HepG2 (cell line): ENCODE results near the gene THOC6. TPM values are rescaled to one million over a fixed set of nuclear protein-coding genes. Genes with fewer than 3 reads are reported as not detected.

ENCODE experiments used
- ATAC-seq: fragments of 200-7000 bp; cut with Tn5 transposase; 3 replicates; pipeline ENCODE4 v1.9.1; 2020; ENCODE audit warnings: mild to moderate bottlenecking, moderate library complexity
- BruUV-seq: library from RNA; stranded (reverse); fragments of 400-500 nt; replicated peaks from 2 replicates; lab custom pipeline; 2021; lab: Mats Ljungman, UMichigan
- CTCF ChIA-PET: fragments of 300-600 bp; formaldehyde crosslinking; extraction: SDS; loops from one replicate; lab custom pipeline; 2021; ENCODE audit warnings: low total read pairs, inconsistent platforms, low intra/inter-chr PET ratio; lab: Yijun Ruan, JAX
- POLR2A ChIA-PET: fragments of 350-600 bp; sonication (Branson Sonifier 250); formaldehyde crosslinking; loops from one replicate; lab custom pipeline; 2020; ENCODE audit warnings: antibody characterized with exemption, inconsistent platforms; lab: Yijun Ruan, JAX
- DNase-seq: peaks from one replicate; pipeline ENCODE4 v3.0.0-alpha.2; 2015; ENCODE audit warnings: low spot score
- FAIRE-seq: peaks from 3 replicates; lab custom pipeline; 2011; peaks lifted over from hg19 to GRCh38; lab: Jason Lieb, UNC
- H2AFZ ChIP-seq: one replicate; pipeline ENCODE4 v1.6.1; 2011; ENCODE audit warnings: low read length, inconsistent platforms
- H3K27ac ChIP-seq: fragments of 300-600 bp; 3 replicates; pipeline ENCODE4 v1.8.0; 2011; ENCODE audit warnings: mixed run types, mild to moderate bottlenecking, mixed read lengths, low read length, inconsistent platforms; ENCODE audit not compliant: insufficient read depth; ENCODE audit errors: extremely low read length
- H3K27me3 ChIP-seq, 2 experiments: fragments of 200-600 bp in 1 of 2; 2 replicates in 1 of 2; 3 replicates in 1 of 2; pipeline versions ENCODE4 v1.6.0 to v1.8.0; 2011; ENCODE audit warnings: low read length in 2 of 2, mild to moderate bottlenecking in 2 of 2, moderate library complexity in 2 of 2, inconsistent platforms in 1 of 2; ENCODE audit not compliant: insufficient read depth in 2 of 2, control insufficient read depth in 1 of 2
- H3K36me3 ChIP-seq, 2 experiments: fragments of 200-600 bp in 1 of 2; replicated peaks in 1 of 2; 2 replicates in 1 of 2; 3 replicates in 1 of 2; pipeline versions ENCODE4 v1.5.1 to v1.8.0; 2011; ENCODE audit warnings: low read length in 2 of 2, inconsistent platforms in 1 of 2; ENCODE audit not compliant: insufficient read depth in 2 of 2, control insufficient read depth in 1 of 2
- H3K4me1 ChIP-seq: 2 replicates; pipeline ENCODE4 v1.5.1; 2012; ENCODE audit warnings: low read length, inconsistent platforms; ENCODE audit not compliant: insufficient read depth
- H3K4me2 ChIP-seq: 2 replicates; pipeline ENCODE4 v1.6.0; 2011; ENCODE audit warnings: low read depth, low read length, inconsistent platforms
- H3K4me3 ChIP-seq, 3 experiments: fragments of 200-600 bp in 1 of 3; sonication (generic), shearing (Covaris generic) in 1 of 3; replicated peaks in 1 of 3; 2 replicates each; pipeline ENCODE4 v1.5.1; 2011 to 2016; ENCODE audit warnings: low read length in 3 of 3, inconsistent platforms in 2 of 3, low read depth in 2 of 3, mild to moderate bottlenecking in 2 of 3, control low read depth in 1 of 3, mixed read lengths in 1 of 3; ENCODE audit not compliant: insufficient read depth in 1 of 3
- H3K79me2 ChIP-seq: one replicate; pipeline ENCODE4 v1.6.1; 2011; ENCODE audit warnings: low read length, inconsistent platforms; ENCODE audit not compliant: insufficient read depth
- H3K9ac ChIP-seq: 2 replicates; pipeline ENCODE4 v1.6.0; 2011; ENCODE audit warnings: mild to moderate bottlenecking, low read depth, low read length, inconsistent platforms; ENCODE audit not compliant: insufficient read depth
- H3K9me3 ChIP-seq: 2 replicates; pipeline ENCODE4 v1.5.1; 2012; ENCODE audit warnings: mild to moderate bottlenecking, low read length
- H4K20me1 ChIP-seq: 2 replicates; pipeline ENCODE4 v1.6.0; 2011; ENCODE audit warnings: inconsistent platforms, mild to moderate bottlenecking, low read length, moderate library complexity; ENCODE audit not compliant: insufficient read depth
- ARNT ChIP-seq: fragments of 450-650 bp; IDR thresholded peaks from 2 replicates; pipeline ENCODE4 v1.6.1; 2017
- ATRX ChIP-seq: sonication (generic); formaldehyde crosslinking; IDR thresholded peaks from 2 replicates; pipeline ENCODE4 v1.4.0; 2020; ENCODE audit warnings: missing genetic modification reagents, borderline replicate concordance
- CREM ChIP-seq, 2 experiments: sonication (generic) in 1 of 2; formaldehyde crosslinking in 1 of 2; IDR thresholded peaks; 2 replicates each; pipeline versions ENCODE4 v1.4.0 to v1.6.1; 2016 to 2020; ENCODE audit warnings: antibody characterized with exemption in 1 of 2, mild to moderate bottlenecking in 1 of 2, missing genetic modification reagents in 1 of 2
- HES4 ChIP-seq: sonication (generic); formaldehyde crosslinking; IDR thresholded peaks from 2 replicates; pipeline ENCODE4 v1.9.0; 2021; ENCODE audit warnings: mild to moderate bottlenecking, missing genetic modification reagents, borderline replicate concordance
- MIXL1 ChIP-seq: IDR thresholded peaks from 2 replicates; pipeline ENCODE4 v1.6.1; 2016
- RBFOX2 ChIP-seq: fragments of 200-400 bp; formaldehyde crosslinking; IDR thresholded peaks from 2 replicates; pipeline ENCODE4 v1.6.1; 2017; ENCODE audit warnings: low read depth, mild to moderate bottlenecking, low read length
- SKI ChIP-seq: fragments of 450-650 bp; IDR thresholded peaks from one replicate; pipeline ENCODE4 v1.6.1; 2018; ENCODE audit warnings: mild to moderate bottlenecking; ENCODE audit not compliant: partially characterized antibody
- ZFP41 ChIP-seq: sonication (generic); formaldehyde crosslinking; IDR thresholded peaks from 2 replicates; pipeline ENCODE4 v1.4.0; 2020; ENCODE audit warnings: mild to moderate bottlenecking, missing genetic modification reagents, borderline replicate concordance
- ZNF383 ChIP-seq: sonication (generic); formaldehyde crosslinking; IDR thresholded peaks from 2 replicates; pipeline ENCODE4 v1.4.0; 2020; ENCODE audit warnings: missing genetic modification reagents, mild to moderate bottlenecking, borderline replicate concordance
- ZNF777 ChIP-seq: sonication (generic); formaldehyde crosslinking; IDR thresholded peaks from 2 replicates; pipeline ENCODE4 v1.4.0; 2020; ENCODE audit warnings: missing genetic modification reagents
- WGBS: methylation state at CpG from one replicate; pipeline ENCODE4 v1.1.6; 2017; ENCODE audit warnings: low lambda C conversion rate; 5-methylcytosine and 5-hydroxymethylcytosine counted together
- in situ Hi-C: cut with HindIII; loops from 2 replicates; pipeline ENCODE4 v1.10.0; 2017; ENCODE audit warnings: low pct_unique_long_range_greater_than_20kb; ENCODE audit not compliant: extremely low pct_ligation_motif_present
- intact Hi-C: fragments of 100-400 bp; cut with micrococcal nuclease; formaldehyde crosslinking; loops from one replicate; pipeline ENCODE4 v1.10.0; 2022; ENCODE audit not compliant: unreplicated experiment
- polyA plus RNA-seq, 8 experiments: library from polyadenylated mRNA; depleted of rRNA in 3 of 8; stranded (reverse) in 7 of 8; unstranded in 1 of 8; fragments of >200 nt; fragmentation: Illumina TruSeq in 4 of 8; extraction: Trizol in 4 of 8; gene quantifications; 2 replicates each; pipeline versions ENCODE4 v1.2.1 to v1.2.3, GENCODE V29; 2011 to 2016; ENCODE audit warnings: low read depth in 4 of 8, missing spikeins in 1 of 8, mixed read lengths in 1 of 8; ENCODE audit not compliant: insufficient read depth in 1 of 8
- total RNA-seq, 5 experiments: library from RNA; depleted of rRNA; stranded (reverse); fragments of >200 nt; fragmentation: Illumina TruSeq; extraction: Trizol; gene quantifications; 2 replicates each; pipeline ENCODE4 v1.2.3, GENCODE V29; 2016; ENCODE audit warnings: low read depth in 1 of 5

Gene THOC6
- total and polyA plus RNA-seq, 2 of the 13 experiments (the other 11 are each of a cell fraction or from before 2014, with no cell fraction given), result 32.1 to 37.0 TPM

- peak; percentile 38; the same call in 1 of the 2 replicates for TF ChIP-seq MIXL1
- TF ChIP-seq ZFP41, result no peak
- TF ChIP-seq ARNT, result no peak
- peak; percentile 43 for TF ChIP-seq SKI
- no peak for TF ChIP-seq ZNF383 (CRISPR knock-in tag)
Measured at GRCh38 chr16:3003582-3004270, 20.1 kb upstream of the THOC6 start (continued).

GRCh38 chr16:3004319-3004718, 19.5 kb upstream of the THOC6 start:
- H3K79me2 ChIP-seq, result no peaks in the 10 kb centered on the region
- ChIA-PET POLR2A (interaction anchor here (1.0 to 14.2 kb wide), 7 partner anchors 18 to 99 kb away, joined by 5 to 750 read pairs (median 6); partner anchors contain the start of genes CLDN6, HCFC1R1, IL32 and KREMEN2), CTCF (interaction anchor here (0.8 to 1.7 kb wide), 3 partner anchors 17 to 27 kb away, joined by 3 to 11 read pairs (median 4); no protein-coding TSS in a partner anchor)
- FAIRE-seq (no peak), DNase-seq (no peak), ATAC-seq (no peak)
- intact Hi-C loops (loop anchor here (1.0 kb wide), 1 partner anchor 20 kb away; the partner anchor contains the start of gene THOC6), in situ Hi-C loops (no loop called here)
- peak overlapping the region in 2 of 3 experiments; percentile 27 to 46; a peak in 2 of 6 replicates for H3K4me3 ChIP-seq
- no CpG with 5 or more reads among the region's 67 CpGs for WGBS
- H3K27me3 ChIP-seq, result no peaks in the 10 kb centered on the region
- H3K4me1 ChIP-seq, result peaks cover 54% of the 10 kb centered on the region
- H3K4me2 ChIP-seq, result peak overlapping the region; percentile 36; the same call in 1 of the 2 replicates
- H3K36me3 ChIP-seq, result no peaks in the 10 kb centered on the region
- BruUV-seq, result no TSS peak
- no peak overlapping the region for H3K27ac ChIP-seq
- H3K9ac ChIP-seq, result no peak overlapping the region
- H3K9me3 ChIP-seq, result no peaks in the 10 kb centered on the region
- H2AFZ ChIP-seq, result no peak overlapping the region
- H4K20me1 ChIP-seq, result no peaks in the 10 kb centered on the region
- TF ChIP-seq HES4 (CRISPR knock-in tag) (no peak), ZNF777 (CRISPR knock-in tag) (0 out of 2 replicates have a peak, but pooled peaks have one; percentile 1), ATRX (CRISPR knock-in tag) (no peak), CREM (IDR thresholded peaks at IDR 0.05) (no peak), CREM (CRISPR knock-in tag; IDR thresholded peaks at IDR 0.05) (no peak), RBFOX2 (peak; percentile 34; the same call in 1 of the 2 replicates)
